GM21367 (cell line): ENCODE results near the gene SHE.
"Not testable (repeated sequence)": the region's sequence is repeated elsewhere in the genome, so short reads cannot be mapped to it uniquely, and the experiment has no call there.

ENCODE experiments used
- ATAC-seq: cut with Tn5 transposase; IDR thresholded peaks from one replicate; pipeline ENCODE4 v1.9.1; 2021; ENCODE audit not compliant: unreplicated experiment

Gene SHE

GRCh38 chr1:154517661-154518060 lies 15.4 kb upstream of the SHE start:
- ATAC-seq = no peak

GRCh38 chr1:154514066-154514553 lies 11.9 kb upstream of the SHE start:
- no peak for ATAC-seq

- ATAC-seq = no peak
Measured at GRCh38 chr1:154512760-154513159, 10.5 kb upstream of the SHE start.

GRCh38 chr1:154503898-154504297 lies 1.7 kb upstream of the SHE start:
- ATAC-seq = no peak

GRCh38 chr1:154502744-154503115 lies 518 bp upstream of the SHE start:
- no peak for ATAC-seq

- ATAC-seq = no peak
Measured at GRCh38 chr1:154501423-154502065, 668 bp downstream of the SHE start.

- ATAC-seq = no peak
Measured at GRCh38 chr1:154500533-154500932, 1.7 kb downstream of the SHE start.

- no peak for ATAC-seq
Measured at GRCh38 chr1:154499446-154499845, 2.8 kb downstream of the SHE start.

GRCh38 chr1:154497026-154497806 lies 5.0 kb downstream of the SHE start:
- ATAC-seq = no peak

GRCh38 chr1:154496383-154496782 lies 5.8 kb downstream of the SHE start:
- no peak for ATAC-seq

GRCh38 chr1:154495496-154496273 lies 6.5 kb downstream of the SHE start:
- no peak for ATAC-seq

- no peak for ATAC-seq
Measured at GRCh38 chr1:154493276-154493675, 8.9 kb downstream of the SHE start.

GRCh38 chr1:154492115-154492514 lies 10.1 kb downstream of the SHE start:
- no peak for ATAC-seq

GRCh38 chr1:154490317-154490716 lies 11.9 kb downstream of the SHE start:
- no peak for ATAC-seq

- ATAC-seq = no peak
Measured at GRCh38 chr1:154489695-154490274, 12.4 kb downstream of the SHE start.

GRCh38 chr1:154488922-154489321 lies 13.3 kb downstream of the SHE start:
- ATAC-seq = no peak

- not testable (repeated sequence) for ATAC-seq
Measured at GRCh38 chr1:154486756-154487155, 15.5 kb downstream of the SHE start.

- ATAC-seq = no peak
Measured at GRCh38 chr1:154485910-154486496, 16.2 kb downstream of the SHE start.

- no peak for ATAC-seq
Measured at GRCh38 chr1:154485106-154485505, 17.1 kb downstream of the SHE start.

GRCh38 chr1:154483941-154484803 lies 18.0 kb downstream of the SHE start:
- ATAC-seq = no peak
